DOHH2 (cell line): ENCODE results near the gene IRF2BP1.

Experiments
- EZH2phosphoT487 ChIP-seq: fragments of 200-600 bp; sonication (generic); IDR thresholded peaks from 2 replicates; pipeline ENCODE4 v1.6.1; 2017; ENCODE audit warnings: borderline replicate concordance, mild to moderate bottlenecking, antibody characterized with exemption, low read length, moderate library complexity, mixed read lengths
- TF ChIP-seq, protein P1 (sequence below): fragments of 200-600 bp; sonication (generic); IDR thresholded peaks from one replicate; pipeline ENCODE4 v1.5.1; 2014; ENCODE audit warnings: antibody characterized with exemption, mild to moderate bottlenecking, low read depth, low read length; ENCODE audit not compliant: poor library complexity, severe bottlenecking

DNA sequence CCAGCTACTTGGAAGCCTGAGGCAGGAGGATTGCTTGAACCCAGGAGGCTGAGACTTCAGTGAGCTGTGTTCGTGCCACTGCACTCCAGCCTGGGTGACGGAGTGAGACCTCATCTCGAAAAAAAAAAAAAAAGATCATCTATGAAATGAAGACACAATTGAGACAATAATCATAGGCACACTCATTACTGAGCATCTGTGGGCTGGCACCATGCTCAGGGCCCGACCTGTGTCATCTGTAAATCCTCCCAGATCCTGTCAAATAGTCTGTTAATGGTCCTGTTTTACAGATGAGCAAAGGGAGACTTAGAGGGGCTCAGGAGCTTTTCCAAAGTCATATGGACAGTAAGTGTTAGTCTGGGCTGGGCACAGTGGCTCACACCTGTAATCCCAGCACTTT lies 32.8 kb upstream of the IRF2BP1 start:
- TF ChIP-seq, protein P1, sequence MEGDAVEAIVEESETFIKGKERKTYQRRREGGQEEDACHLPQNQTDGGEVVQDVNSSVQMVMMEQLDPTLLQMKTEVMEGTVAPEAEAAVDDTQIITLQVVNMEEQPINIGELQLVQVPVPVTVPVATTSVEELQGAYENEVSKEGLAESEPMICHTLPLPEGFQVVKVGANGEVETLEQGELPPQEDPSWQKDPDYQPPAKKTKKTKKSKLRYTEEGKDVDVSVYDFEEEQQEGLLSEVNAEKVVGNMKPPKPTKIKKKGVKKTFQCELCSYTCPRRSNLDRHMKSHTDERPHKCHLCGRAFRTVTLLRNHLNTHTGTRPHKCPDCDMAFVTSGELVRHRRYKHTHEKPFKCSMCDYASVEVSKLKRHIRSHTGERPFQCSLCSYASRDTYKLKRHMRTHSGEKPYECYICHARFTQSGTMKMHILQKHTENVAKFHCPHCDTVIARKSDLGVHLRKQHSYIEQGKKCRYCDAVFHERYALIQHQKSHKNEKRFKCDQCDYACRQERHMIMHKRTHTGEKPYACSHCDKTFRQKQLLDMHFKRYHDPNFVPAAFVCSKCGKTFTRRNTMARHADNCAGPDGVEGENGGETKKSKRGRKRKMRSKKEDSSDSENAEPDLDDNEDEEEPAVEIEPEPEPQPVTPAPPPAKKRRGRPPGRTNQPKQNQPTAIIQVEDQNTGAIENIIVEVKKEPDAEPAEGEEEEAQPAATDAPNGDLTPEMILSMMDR, result no peak
- no peak for TF ChIP-seq EZH2phosphoT487
